HEK293T (cell line): ENCODE results near the gene PDIA6.

ENCODE experiments used
- BHLHE40 ChIP-seq: fragments of 450-650 bp; IDR thresholded peaks from 2 replicates; pipeline ENCODE4 v1.6.1; 2016; ENCODE audit warnings: mild to moderate bottlenecking, moderate library complexity, borderline replicate concordance
- CTBP1 ChIP-seq: fragments of 450-650 bp; IDR thresholded peaks from 2 replicates; pipeline ENCODE4 v1.6.1; 2016; ENCODE audit warnings: borderline replicate concordance
- FOXA1 ChIP-seq: fragments of 450-650 bp; IDR thresholded peaks from 2 replicates; pipeline ENCODE4 v1.6.1; 2016; ENCODE audit warnings: mild to moderate bottlenecking
- FOXK2 ChIP-seq: fragments of 450-650 bp; IDR thresholded peaks from 2 replicates; pipeline ENCODE4 v1.6.1; 2016; ENCODE audit warnings: mild to moderate bottlenecking
- HDGF ChIP-seq: fragments of 450-650 bp; IDR thresholded peaks from 2 replicates; pipeline ENCODE4 v1.6.1; 2017; ENCODE audit warnings: antibody characterized with exemption, borderline replicate concordance
- SUZ12 ChIP-seq: fragments of 450-650 bp; IDR thresholded peaks from 2 replicates; pipeline ENCODE4 v1.6.1; 2016; ENCODE audit warnings: mild to moderate bottlenecking
- TARDBP ChIP-seq: fragments of 450-650 bp; IDR thresholded peaks from 2 replicates; pipeline ENCODE4 v1.6.1; 2016
- ZNF384 ChIP-seq: fragments of 450-650 bp; IDR thresholded peaks from 2 replicates; pipeline ENCODE4 v1.6.1; 2016

DNA sequence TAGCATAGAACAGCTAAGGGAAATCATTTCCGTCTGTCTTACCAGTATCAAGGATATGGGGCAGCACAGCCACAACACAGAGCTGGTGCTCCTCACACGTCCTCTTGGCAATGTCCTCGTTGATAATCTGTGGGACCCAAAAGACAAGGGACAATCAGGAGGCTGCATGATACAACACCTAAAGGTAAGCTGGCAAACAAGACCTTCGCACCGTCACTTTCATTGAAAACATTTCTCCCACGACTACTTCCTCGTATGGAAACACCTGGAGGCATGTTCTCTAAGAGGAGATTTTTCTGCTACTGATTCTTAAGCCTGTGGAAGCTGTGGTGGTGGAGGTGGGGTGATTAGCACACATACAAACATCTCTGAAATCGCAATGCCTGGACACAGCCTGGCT, 23.7 kb downstream of the PDIA6 start:
- no peak for TF ChIP-seq HDGF
- no peak for TF ChIP-seq TARDBP
- no peak for TF ChIP-seq FOXK2
- TF ChIP-seq BHLHE40, result no peak
- no peak for TF ChIP-seq SUZ12
- no peak for TF ChIP-seq CTBP1
- TF ChIP-seq ZNF384, result no peak
- TF ChIP-seq FOXA1, result no peak
